Measurements from ENCODE around the gene NDUFA13.

DNA sequence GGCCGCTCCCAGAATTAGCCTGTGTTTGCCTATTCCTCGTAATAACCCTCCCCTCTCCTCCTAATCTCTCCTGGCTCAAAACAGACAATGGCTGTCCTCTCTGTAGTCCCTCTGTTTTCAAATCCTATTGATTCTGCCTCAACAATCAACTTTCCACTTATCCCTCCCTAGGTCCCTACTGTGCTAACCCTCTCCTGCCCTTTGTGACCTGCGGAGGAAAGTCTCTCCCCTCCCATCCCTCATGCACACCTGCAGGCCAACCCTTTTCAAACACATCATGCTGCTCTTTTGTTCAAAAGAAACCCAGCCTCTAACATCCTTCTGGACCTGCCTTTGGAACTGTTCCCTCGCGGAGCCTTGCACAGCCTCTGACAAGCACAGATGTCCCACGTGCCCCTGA lies 59.4 kb downstream of the NDUFA13 start:
- no peak for TF ChIP-seq CTCF (IDR thresholded peaks at IDR 0.05; ENCODE audit: poor library complexity)
- no peak for TF ChIP-seq EZH2 (IDR thresholded peaks at IDR 0.05; ENCODE audit: borderline replicate concordance)

Data from hepatocyte (in vitro differentiated cells).